Smooth muscle cell (in vitro differentiated cells): Measurements from ENCODE around the gene AP5Z1. TPM values are rescaled to one million over a fixed set of nuclear protein-coding genes. Genes with fewer than 3 reads are reported as not detected.

ENCODE experiments used
- DNase-seq: peaks from one replicate; lab custom pipeline; 2025; ENCODE audit not compliant: unreplicated experiment; lab: John Stamatoyannopoulos, UW
- H2AFZ ChIP-seq: fragments of 200-600 bp; sonication (generic); 2 replicates; pipeline ENCODE4 v1.6.0; 2016; ENCODE audit warnings: antibody characterized with exemption, low read depth, mild to moderate bottlenecking
- H3F3A ChIP-seq: fragments of 200-600 bp; sonication (generic); 2 replicates; pipeline ENCODE4 v1.6.0; 2017; ENCODE audit warnings: antibody characterized with exemption, low read depth
- H3K27ac ChIP-seq: fragments of 200-600 bp; sonication (generic); 2 replicates; pipeline ENCODE4 v1.5.1; 2016; ENCODE audit warnings: low read depth, mild to moderate bottlenecking
- H3K27me3 ChIP-seq: fragments of 200-600 bp; sonication (generic); 2 replicates; pipeline ENCODE4 v1.6.1; 2016; ENCODE audit warnings: low read depth, mild to moderate bottlenecking
- H3K36me3 ChIP-seq: fragments of 200-600 bp; sonication (generic); 2 replicates; pipeline ENCODE4 v1.5.1; 2016; ENCODE audit warnings: low read depth
- H3K4me1 ChIP-seq: fragments of 200-600 bp; sonication (generic); 2 replicates; pipeline ENCODE4 v1.5.1; 2016; ENCODE audit warnings: low read depth
- H3K4me2 ChIP-seq: fragments of 200-600 bp; sonication (generic); 2 replicates; pipeline ENCODE4 v1.6.0; 2016; ENCODE audit warnings: mild to moderate bottlenecking
- H3K4me3 ChIP-seq: fragments of 200-600 bp; sonication (generic); 2 replicates; pipeline ENCODE4 v1.5.1; 2016; ENCODE audit warnings: mild to moderate bottlenecking
- H3K79me2 ChIP-seq: fragments of 200-600 bp; sonication (generic); 2 replicates; pipeline ENCODE4 v1.6.0; 2016; ENCODE audit warnings: low read depth, mild to moderate bottlenecking
- H3K9ac ChIP-seq: fragments of 200-600 bp; sonication (generic); 2 replicates; pipeline ENCODE4 v1.6.0; 2016; ENCODE audit warnings: low read depth
- H3K9me3 ChIP-seq: fragments of 200-600 bp; sonication (generic); replicated peaks from 2 replicates; pipeline ENCODE4 v1.5.1; 2016; ENCODE audit warnings: low read depth
- H4K20me1 ChIP-seq: fragments of 200-600 bp; sonication (generic); 2 replicates; pipeline ENCODE4 v1.6.0; 2016; ENCODE audit warnings: low read depth
- CTCF ChIP-seq: fragments of 200-600 bp; sonication (generic); IDR thresholded peaks from 2 replicates; pipeline ENCODE4 v1.5.1; 2017; ENCODE audit warnings: borderline replicate concordance, mild to moderate bottlenecking, antibody characterized with exemption; ENCODE audit not compliant: insufficient read depth, poor library complexity, severe bottlenecking
- WGBS: methylation state at CpG from one replicate; pipeline ENCODE4 v1.1.7; 2016; ENCODE audit warnings: low lambda C conversion rate; 5-methylcytosine and 5-hydroxymethylcytosine counted together
- polyA plus RNA-seq: library from polyadenylated mRNA; unstranded; fragments of >200 nt; fragmentation: Nextera tagmentation; extraction: Ambion mirVana; gene quantifications from 2 replicates; pipeline ENCODE4 v1.2.1, GENCODE V29; 2016
- total RNA-seq: library from RNA; depleted of rRNA; stranded (reverse); fragments of >200 nt; gene quantifications from 2 replicates; pipeline ENCODE4 v1.2.3, GENCODE V29; 2014

Gene AP5Z1
- total and polyA plus RNA-seq, 2 experiments from 2014 or later: 16.6 to 37.6 TPM

GRCh38 chr7:4805110-4805983, 29.9 kb downstream of the AP5Z1 start:
- WGBS: 95% methylated on average over 28 of the region's 29 CpGs
- no peaks in the 10 kb centered on the region for H4K20me1 ChIP-seq
- no peaks in the 10 kb centered on the region for H3K36me3 ChIP-seq
- H3K4me1 ChIP-seq: no peaks in the 10 kb centered on the region
- DNase-seq: no peak
- H3F3A ChIP-seq: no peaks in the 10 kb centered on the region
- no peak overlapping the region for H3K27ac ChIP-seq
- no peaks in the 10 kb centered on the region for H3K9me3 ChIP-seq
- no peak for TF ChIP-seq CTCF
- H3K9ac ChIP-seq: no peak overlapping the region
- no peak overlapping the region for H3K4me2 ChIP-seq
- H2AFZ ChIP-seq: no peak overlapping the region
- H3K4me3 ChIP-seq: no peak overlapping the region
- H3K27me3 ChIP-seq: no peaks in the 10 kb centered on the region
- H3K79me2 ChIP-seq: no peaks in the 10 kb centered on the region

- DNase-seq: no peak
- no peak overlapping the region for H3K4me3 ChIP-seq
- TF ChIP-seq CTCF: no peak
- H3K36me3 ChIP-seq: no peaks in the 10 kb centered on the region
- no peak overlapping the region for H3K9ac ChIP-seq
- 91% methylated on average over 8 of the region's 8 CpGs for WGBS
- H3K27me3 ChIP-seq: no peaks in the 10 kb centered on the region
- no peaks in the 10 kb centered on the region for H4K20me1 ChIP-seq
- H3K27ac ChIP-seq: no peak overlapping the region
- no peaks in the 10 kb centered on the region for H3F3A ChIP-seq
- no peak overlapping the region for H3K4me2 ChIP-seq
- H3K9me3 ChIP-seq: no peaks in the 10 kb centered on the region
- no peaks in the 10 kb centered on the region for H3K79me2 ChIP-seq
- H3K4me1 ChIP-seq: no peaks in the 10 kb centered on the region
- H2AFZ ChIP-seq: no peak overlapping the region
These were observed 30.5 kb downstream of the AP5Z1 start for GRCh38 chr7:4805984-4806300.

- no peak overlapping the region for H2AFZ ChIP-seq
- H3K4me3 ChIP-seq: no peak overlapping the region
- no peaks in the 10 kb centered on the region for H3K4me1 ChIP-seq
- no peak overlapping the region for H3K27ac ChIP-seq
- no peak for TF ChIP-seq CTCF
- H3K27me3 ChIP-seq: no peaks in the 10 kb centered on the region
- no peaks in the 10 kb centered on the region for H3K9me3 ChIP-seq
- 84% methylated on average over 16 of the region's 17 CpGs for WGBS
- no peaks in the 10 kb centered on the region for H3K36me3 ChIP-seq
- H3F3A ChIP-seq: no peaks in the 10 kb centered on the region
- DNase-seq: no peak
- H3K9ac ChIP-seq: no peak overlapping the region
- H4K20me1 ChIP-seq: no peaks in the 10 kb centered on the region
- H3K4me2 ChIP-seq: no peak overlapping the region
- H3K79me2 ChIP-seq: no peaks in the 10 kb centered on the region
These were observed 31.7 kb downstream of the AP5Z1 start for GRCh38 chr7:4806983-4807597.

- H3K79me2 ChIP-seq: no peaks in the 10 kb centered on the region
- H3K4me3 ChIP-seq: no peak overlapping the region
- H3K4me2 ChIP-seq: no peak overlapping the region
- no peaks in the 10 kb centered on the region for H4K20me1 ChIP-seq
- no peak overlapping the region for H3K27ac ChIP-seq
- DNase-seq: no peak
- TF ChIP-seq CTCF: no peak
- no peak overlapping the region for H2AFZ ChIP-seq
- 0% methylated on average over 4 of the region's 5 CpGs for WGBS
- H3K36me3 ChIP-seq: no peaks in the 10 kb centered on the region
- H3K4me1 ChIP-seq: no peaks in the 10 kb centered on the region
- no peaks in the 10 kb centered on the region for H3K9me3 ChIP-seq
- H3F3A ChIP-seq: no peaks in the 10 kb centered on the region
- H3K27me3 ChIP-seq: no peaks in the 10 kb centered on the region
- H3K9ac ChIP-seq: no peak overlapping the region
These were observed 32.2 kb downstream of the AP5Z1 start for GRCh38 chr7:4807598-4808016.
